Measurements from ENCODE around the gene PBOV1. TPM values are rescaled to one million over a fixed set of nuclear protein-coding genes. Genes with fewer than 3 reads are reported as not detected.

The PBOV1 gene
- total RNA-seq (2014; rRNA removed; shearing (Covaris generic)): not detected in 2 replicates
- polyA plus RNA-seq (2015; cell fraction: cytosol; rRNA removed): not detected in 2 replicates
- polyA plus RNA-seq (2015; cell fraction: nucleus; rRNA removed): not detected in 2 replicates

GRCh38 chr6:138218449-138218848, at the start of gene PBOV1:
Gene PBOV1, minus strand, starts transcription at chr6:138218491. Its CDS starts 96 bp downstream, at chr6:138218395.
- in situ Hi-C loops (cut with HindIII; ENCODE audit: low pct_unique_long_range_greater_than_20kb, low sequenced_read_pairs): no loop called here
- DNase-seq (ENCODE audit: low read depth, low spot score): no peak

- DNase-seq (ENCODE audit: low read depth, low spot score): no peak
- in situ Hi-C loops (cut with HindIII; ENCODE audit: low pct_unique_long_range_greater_than_20kb, low sequenced_read_pairs): no loop called here
These were observed 47.8 kb upstream of the PBOV1 start for GRCh38 chr6:138266095-138266494.

GRCh38 chr6:138264372-138264880, 46.1 kb upstream of the PBOV1 start:
- no peak for DNase-seq (ENCODE audit: low read depth, low spot score)
- in situ Hi-C loops (cut with HindIII; ENCODE audit: low pct_unique_long_range_greater_than_20kb, low sequenced_read_pairs): no loop called here

- DNase-seq (ENCODE audit: low read depth, low spot score): no peak
- in situ Hi-C loops (cut with HindIII; ENCODE audit: low pct_unique_long_range_greater_than_20kb, low sequenced_read_pairs): no loop called here
These were observed 45.7 kb upstream of the PBOV1 start for GRCh38 chr6:138263963-138264362.

GRCh38 chr6:138261116-138261780, 43.0 kb upstream of the PBOV1 start:
- in situ Hi-C loops (cut with HindIII; ENCODE audit: low pct_unique_long_range_greater_than_20kb, low sequenced_read_pairs): no loop called here
- no peak for DNase-seq (ENCODE audit: low read depth, low spot score)

GRCh38 chr6:138258991-138259390, 40.7 kb upstream of the PBOV1 start:
- in situ Hi-C loops (cut with HindIII; ENCODE audit: low pct_unique_long_range_greater_than_20kb, low sequenced_read_pairs): no loop called here
- DNase-seq (ENCODE audit: low read depth, low spot score): no peak

- DNase-seq (ENCODE audit: low read depth, low spot score): no peak
- in situ Hi-C loops (cut with HindIII; ENCODE audit: low pct_unique_long_range_greater_than_20kb, low sequenced_read_pairs): no loop called here
These were observed 39.9 kb upstream of the PBOV1 start for GRCh38 chr6:138258197-138258596.

- DNase-seq (ENCODE audit: low read depth, low spot score): no peak
These were observed 39.3 kb upstream of the PBOV1 start for GRCh38 chr6:138257638-138258040.

GRCh38 chr6:138255443-138255842, 37.2 kb upstream of the PBOV1 start:
- DNase-seq (ENCODE audit: low read depth, low spot score): no peak
- in situ Hi-C loops (cut with HindIII; ENCODE audit: low pct_unique_long_range_greater_than_20kb, low sequenced_read_pairs): no loop called here

More at GRCh38 chr6:138257638-138258040, 39.3 kb upstream of the PBOV1 start:
- in situ Hi-C loops (cut with HindIII; ENCODE audit: low pct_unique_long_range_greater_than_20kb, low sequenced_read_pairs): no loop called here

- DNase-seq (ENCODE audit: low read depth, low spot score): no peak
- in situ Hi-C loops (cut with HindIII; ENCODE audit: low pct_unique_long_range_greater_than_20kb, low sequenced_read_pairs): no loop called here
These were observed 35.4 kb upstream of the PBOV1 start for GRCh38 chr6:138253731-138254130.

GRCh38 chr6:138250513-138251247, 32.4 kb upstream of the PBOV1 start:
- in situ Hi-C loops (cut with HindIII; ENCODE audit: low pct_unique_long_range_greater_than_20kb, low sequenced_read_pairs): no loop called here
- no peak for DNase-seq (ENCODE audit: low read depth, low spot score)

GRCh38 chr6:138250053-138250452, 31.8 kb upstream of the PBOV1 start:
- DNase-seq (ENCODE audit: low read depth, low spot score): no peak
- in situ Hi-C loops (cut with HindIII; ENCODE audit: low pct_unique_long_range_greater_than_20kb, low sequenced_read_pairs): no loop called here

- in situ Hi-C loops (cut with HindIII; ENCODE audit: low pct_unique_long_range_greater_than_20kb, low sequenced_read_pairs): no loop called here
- no peak for DNase-seq (ENCODE audit: low read depth, low spot score)
These were observed 30.6 kb upstream of the PBOV1 start for GRCh38 chr6:138248878-138249277.

GRCh38 chr6:138248011-138248410, 29.7 kb upstream of the PBOV1 start:
- in situ Hi-C loops (cut with HindIII; ENCODE audit: low pct_unique_long_range_greater_than_20kb, low sequenced_read_pairs): no loop called here
- DNase-seq (ENCODE audit: low read depth, low spot score): no peak

GRCh38 chr6:138246650-138247440, 28.6 kb upstream of the PBOV1 start:
- in situ Hi-C loops (cut with HindIII; ENCODE audit: low pct_unique_long_range_greater_than_20kb, low sequenced_read_pairs): no loop called here
- no peak for DNase-seq (ENCODE audit: low read depth, low spot score)

- DNase-seq (ENCODE audit: low read depth, low spot score): no peak
- in situ Hi-C loops (cut with HindIII; ENCODE audit: low pct_unique_long_range_greater_than_20kb, low sequenced_read_pairs): no loop called here
These were observed 27.5 kb upstream of the PBOV1 start for GRCh38 chr6:138245751-138246150.

- DNase-seq (ENCODE audit: low read depth, low spot score): no peak
- in situ Hi-C loops (cut with HindIII; ENCODE audit: low pct_unique_long_range_greater_than_20kb, low sequenced_read_pairs): no loop called here
These were observed 24.8 kb upstream of the PBOV1 start for GRCh38 chr6:138242987-138243592.

GRCh38 chr6:138241934-138242333, 23.6 kb upstream of the PBOV1 start:
- DNase-seq (ENCODE audit: low read depth, low spot score): no peak
- in situ Hi-C loops (cut with HindIII; ENCODE audit: low pct_unique_long_range_greater_than_20kb, low sequenced_read_pairs): no loop called here

Data from SK-MEL-5 (cell line).